ENCODE data around the gene ACOXL. TPM values are rescaled to one million over a fixed set of nuclear protein-coding genes. Genes with fewer than 3 reads are reported as not detected.

The ACOXL gene
- total RNA-seq, 4 donors from 2014 or later: 1.2 to 10.6 (median 2.1) TPM

GRCh38 chr2:110773401-110773921 lies 41.1 kb downstream of the ACOXL start:
- 13 to 31% methylated on average over 3 to 5 of the region's 6 CpGs for WGBS, 2 donors
- TF ChIP-seq CTCF (IDR thresholded peaks at IDR 0.05) (no peak), POLR2A (IDR thresholded peaks at IDR 0.05) (no peak)
- Histone ChIP-seq H3K4me3 (replicated peaks in 1 of 3) (no peak overlapping the region), H3K36me3 (no peaks in the 10 kb centered on the region), H3K27ac (peak overlapping the region in 2 of 3 donors; percentile 36 to 48), H3K4me1 (peaks cover 27 to 31% of the 10 kb centered on the region in 2 donors), H3K27me3 (no peaks in the 10 kb centered on the region), H3K9me3 (no peaks in the 10 kb centered on the region)
- peak; percentile 91 to 92 for DNase-seq
- intact Hi-C loops (cut with DNase I): no loop called here

- Histone ChIP-seq H3K4me1 (peaks cover 27 to 31% of the 10 kb centered on the region in 2 donors), H3K36me3 (no peaks in the 10 kb centered on the region), H3K4me3 (replicated peaks in 1 of 3) (no peak overlapping the region), H3K9me3 (no peaks in the 10 kb centered on the region), H3K27me3 (no peaks in the 10 kb centered on the region), H3K27ac (no peak overlapping the region)
- intact Hi-C loops (cut with DNase I): no loop called here
- 75 to 76% methylated on average over 2 of the region's 2 CpGs for WGBS, 2 donors
- TF ChIP-seq CTCF (IDR thresholded peaks at IDR 0.05): no peak
- TF ChIP-seq POLR2A (IDR thresholded peaks at IDR 0.05): no peak
- no peak for DNase-seq
These were observed 42.3 kb downstream of the ACOXL start for GRCh38 chr2:110774701-110775100.

GRCh38 chr2:110777531-110778311 lies 45.3 kb downstream of the ACOXL start:
- no peaks in the 10 kb centered on the region for H3K36me3 ChIP-seq
- no peak overlapping the region for H3K4me3 ChIP-seq (replicated peaks in 1 of 3)
- no peaks in the 10 kb centered on the region for H3K27me3 ChIP-seq
- 92 to 94% methylated on average over 7 to 11 of the region's 12 CpGs for WGBS, 2 donors
- no peak for DNase-seq
- no peak for TF ChIP-seq POLR2A (IDR thresholded peaks at IDR 0.05)
- H3K4me1 ChIP-seq: peaks cover 11 to 15% of the 10 kb centered on the region in 2 donors
- no peaks in the 10 kb centered on the region for H3K9me3 ChIP-seq
- intact Hi-C loops (cut with DNase I): no loop called here
- H3K27ac ChIP-seq: no peak overlapping the region

- H3K4me3 ChIP-seq (replicated peaks in 1 of 3): no peak overlapping the region
- no peaks in the 10 kb centered on the region for H3K9me3 ChIP-seq
- H3K27ac ChIP-seq: no peak overlapping the region
- H3K27me3 ChIP-seq: no peaks in the 10 kb centered on the region
- H3K36me3 ChIP-seq: no peaks in the 10 kb centered on the region
- no peak for DNase-seq
- whole genome bisulfite sequencing, 2 donors: 94 to 97% methylated on average over 3 of the region's 3 CpGs
- intact Hi-C loops (cut with DNase I): no loop called here
- no peaks in the 10 kb centered on the region for H3K4me1 ChIP-seq
- TF ChIP-seq CTCF (IDR thresholded peaks at IDR 0.05) (no peak), POLR2A (IDR thresholded peaks at IDR 0.05) (no peak)
These were observed 48.1 kb downstream of the ACOXL start for GRCh38 chr2:110780461-110780860.

- Histone ChIP-seq H3K27me3 (no peaks in the 10 kb centered on the region), H3K9me3 (no peaks in the 10 kb centered on the region), H3K4me1 (no peaks in the 10 kb centered on the region), H3K4me3 (replicated peaks in 1 of 3) (no peak overlapping the region), H3K27ac (no peak overlapping the region), H3K36me3 (no peaks in the 10 kb centered on the region)
- no peak for TF ChIP-seq CTCF (IDR thresholded peaks at IDR 0.05)
- no peak for TF ChIP-seq POLR2A (IDR thresholded peaks at IDR 0.05)
- DNase-seq: no peak
- WGBS, 2 donors: 78 to 86% methylated on average over 3 of the region's 3 CpGs
- intact Hi-C loops (cut with DNase I): no loop called here
These were observed 51.0 kb downstream of the ACOXL start for GRCh38 chr2:110783196-110783873.
